ENCODE measurements around the gene GPALPP1.
"Not testable (repeated sequence)": the region's sequence is repeated elsewhere in the genome, so short reads cannot be mapped to it uniquely, and the experiment has no call there.

Gene GPALPP1

DNA sequence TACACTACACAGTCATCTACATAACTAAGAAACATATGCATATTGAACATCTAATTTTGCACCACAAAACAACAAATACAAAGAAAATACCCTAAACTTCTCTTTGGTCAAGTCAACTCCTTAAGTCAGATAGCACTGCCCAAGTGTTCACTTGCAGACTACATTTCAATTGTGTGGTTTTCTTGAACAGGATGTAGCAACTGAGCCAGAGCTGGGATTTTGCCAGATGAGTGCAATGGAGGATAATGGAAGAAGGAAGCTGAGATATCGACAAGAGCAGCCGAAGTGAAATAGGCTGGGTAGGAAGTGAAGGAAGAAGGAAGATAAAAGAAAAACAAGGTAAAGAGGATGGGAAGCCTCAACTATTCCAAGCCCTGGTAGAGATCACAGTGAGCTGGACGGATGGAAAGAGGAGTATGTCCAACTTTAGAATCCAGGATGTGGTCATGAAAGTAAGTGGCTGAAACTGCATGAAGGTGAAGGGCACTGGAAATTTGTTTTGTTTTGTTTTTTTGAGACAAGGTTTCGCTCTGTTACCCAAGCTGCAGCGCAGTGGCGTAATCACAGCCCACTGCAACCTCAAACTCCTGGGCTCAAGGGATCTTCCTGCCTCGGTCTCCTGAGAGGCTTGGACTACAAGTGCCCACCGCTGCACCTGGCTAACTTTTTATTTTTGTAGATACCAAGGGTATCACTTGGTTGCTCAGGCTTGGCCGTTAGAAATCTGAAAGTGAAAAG lies 15.1 kb upstream of the GPALPP1 start:
- no peak overlapping the region for H3K4me3 Mint-ChIP-seq
- no peaks in the 10 kb centered on the region for H3K27me3 Mint-ChIP-seq
- H3K4me1 Mint-ChIP-seq (ENCODE audit: low read depth): no peaks in the 10 kb centered on the region
- peaks cover 27% of the 10 kb centered on the region for H3K36me3 Mint-ChIP-seq (ENCODE audit: low read depth)
- no peak overlapping the region for H3K27ac Mint-ChIP-seq
- no peaks in the 10 kb centered on the region for H3K9me3 Mint-ChIP-seq
- intact Hi-C loops (cut with micrococcal nuclease): loop anchor here (2.0 to 10.0 kb wide), 3 partner anchors 335 to 1067 kb away; partner anchors contain the start of gene TSC22D1

DNA sequence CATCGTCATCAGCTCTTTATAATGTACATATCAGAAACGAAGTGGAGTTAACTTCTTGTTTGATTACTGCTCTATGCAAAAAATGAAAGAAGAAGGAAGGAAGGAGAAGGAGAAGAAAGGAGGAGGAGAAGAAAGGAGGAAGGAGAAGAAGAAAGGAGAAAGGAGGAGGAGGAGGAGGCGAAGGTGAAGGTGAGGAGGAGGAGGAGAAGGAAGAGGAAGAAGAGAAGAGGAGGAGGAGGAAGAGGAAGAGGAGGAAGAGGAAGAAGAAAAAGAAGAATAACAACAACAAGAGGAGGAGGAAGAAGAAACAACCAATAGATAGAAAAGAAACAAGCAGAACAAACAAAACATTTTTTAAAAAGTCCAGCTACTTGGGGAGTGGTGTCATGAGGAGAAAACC lies 13.1 kb upstream of the GPALPP1 start:
- Mint-ChIP-seq H3K9me3 (no peaks in the 10 kb centered on the region), H3K27ac (no peak overlapping the region), H3K4me3 (no peak overlapping the region), H3K36me3 (ENCODE audit: low read depth) (peaks cover 37% of the 10 kb centered on the region), H3K4me1 (ENCODE audit: low read depth) (no peaks in the 10 kb centered on the region), H3K27me3 (no peaks in the 10 kb centered on the region)
- intact Hi-C loops (cut with micrococcal nuclease): loop anchor here (10.0 kb wide), 1 partner anchor 401 kb away; the partner anchor contains the start of gene TSC22D1

DNA sequence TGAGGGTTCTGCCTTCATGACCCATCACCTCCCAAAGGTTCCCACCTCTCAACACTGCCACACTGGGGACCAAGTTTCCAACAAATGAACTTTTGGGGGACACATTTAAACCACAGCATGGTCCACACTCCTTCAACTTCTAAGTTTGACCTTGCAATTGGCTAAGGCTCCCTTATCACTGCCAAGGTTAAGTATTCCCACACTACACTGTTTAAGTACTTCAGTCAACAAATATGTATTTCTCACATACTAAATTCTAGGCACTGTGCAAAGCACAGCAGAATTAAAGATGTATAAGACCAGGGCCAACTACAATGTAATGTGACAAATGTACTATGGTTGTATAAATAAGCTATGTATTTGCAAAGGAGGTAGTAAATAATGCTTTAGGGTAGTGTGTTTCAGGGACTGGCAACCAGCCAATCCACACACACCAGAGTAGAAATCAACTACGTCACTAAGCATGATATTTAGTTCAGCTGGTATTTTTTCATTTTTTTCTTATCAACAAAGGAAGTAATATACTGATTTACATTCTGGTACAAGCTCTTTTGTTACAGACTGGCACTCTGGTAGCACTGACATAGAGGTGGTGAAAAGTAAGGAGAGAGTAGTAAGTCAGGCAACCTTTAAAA lies 12.3 kb upstream of the GPALPP1 start:
- Mint-ChIP-seq H3K4me1 (ENCODE audit: low read depth) (no peaks in the 10 kb centered on the region), H3K36me3 (ENCODE audit: low read depth) (peaks cover 37% of the 10 kb centered on the region), H3K27me3 (no peaks in the 10 kb centered on the region), H3K4me3 (no peak overlapping the region), H3K9me3 (no peaks in the 10 kb centered on the region), H3K27ac (no peak overlapping the region)
- intact Hi-C loops (cut with micrococcal nuclease): loop anchor here (10.0 kb wide), 1 partner anchor 402 kb away; the partner anchor contains the start of gene TSC22D1

DNA sequence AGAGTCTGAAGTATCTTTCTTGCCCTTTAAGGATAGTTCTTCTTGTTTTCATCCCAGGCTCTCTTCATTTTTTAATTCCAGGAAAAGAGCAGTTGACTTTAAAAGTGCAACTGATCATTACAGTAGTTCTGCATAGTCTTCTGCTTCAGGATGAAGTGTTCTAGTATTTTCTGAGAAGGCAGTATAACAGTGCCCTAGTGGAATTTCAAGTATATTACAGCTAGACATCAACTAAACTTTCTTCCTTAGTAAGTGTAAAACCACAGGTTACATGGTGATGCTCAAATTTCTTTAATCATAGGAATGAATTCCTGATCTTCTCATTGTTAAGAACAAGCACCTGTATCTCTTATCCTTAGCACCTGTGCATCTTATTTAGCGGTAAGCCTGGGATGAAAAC lies 11.0 kb upstream of the GPALPP1 start:
- no peaks in the 10 kb centered on the region for H3K4me1 Mint-ChIP-seq (ENCODE audit: low read depth)
- intact Hi-C loops (cut with micrococcal nuclease): loop anchor here (10.0 kb wide), 1 partner anchor 404 kb away; the partner anchor contains the start of gene TSC22D1
- H3K4me3 Mint-ChIP-seq: no peak overlapping the region
- H3K9me3 Mint-ChIP-seq: no peaks in the 10 kb centered on the region
- H3K36me3 Mint-ChIP-seq (ENCODE audit: low read depth): peaks cover 37% of the 10 kb centered on the region
- H3K27ac Mint-ChIP-seq: no peak overlapping the region
- no peaks in the 10 kb centered on the region for H3K27me3 Mint-ChIP-seq

GRCh38 chr13:44989941-44990340 lies 603 bp downstream of the GPALPP1 start:
- Mint-ChIP-seq H3K4me1 (ENCODE audit: low read depth) (peaks cover 33% of the 10 kb centered on the region), H3K27me3 (no peaks in the 10 kb centered on the region), H3K9me3 (no peaks in the 10 kb centered on the region), H3K27ac (peak overlapping the region; percentile 96), H3K36me3 (ENCODE audit: low read depth) (peaks cover 34% of the 10 kb centered on the region), H3K4me3 (peak overlapping the region; percentile 95)
- intact Hi-C loops (cut with micrococcal nuclease): loop anchor here (1.0 kb wide), 1 partner anchor 72 kb away; no protein-coding TSS in a partner anchor

DNA sequence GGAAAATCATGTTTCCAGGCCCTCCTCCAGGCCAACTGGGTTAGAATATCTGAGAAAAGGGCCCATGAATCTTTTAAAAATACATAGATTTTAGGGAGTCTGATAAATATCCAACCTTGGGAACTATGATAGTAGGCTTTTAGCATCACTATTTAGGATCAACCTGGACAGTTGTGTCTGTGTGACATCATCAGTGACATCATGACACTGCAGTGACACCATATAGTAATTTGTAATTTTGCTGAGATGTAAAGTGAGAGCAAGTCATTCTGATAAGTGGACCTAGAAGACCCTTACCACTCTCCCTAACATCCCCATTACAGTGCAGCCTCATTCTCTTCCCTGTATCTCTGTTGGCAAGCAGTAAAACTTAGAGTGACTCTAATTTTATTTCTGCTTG lies 14.1 kb downstream of the GPALPP1 start:
- peaks cover 8% of the 10 kb centered on the region for H3K9me3 Mint-ChIP-seq
- H3K4me1 Mint-ChIP-seq (ENCODE audit: low read depth): no peaks in the 10 kb centered on the region
- intact Hi-C loops (cut with micrococcal nuclease): no loop called here
- H3K4me3 Mint-ChIP-seq: no peak overlapping the region
- no peaks in the 10 kb centered on the region for H3K27me3 Mint-ChIP-seq
- H3K27ac Mint-ChIP-seq: no peak overlapping the region
- H3K36me3 Mint-ChIP-seq (ENCODE audit: low read depth): peaks cover 43% of the 10 kb centered on the region

DNA sequence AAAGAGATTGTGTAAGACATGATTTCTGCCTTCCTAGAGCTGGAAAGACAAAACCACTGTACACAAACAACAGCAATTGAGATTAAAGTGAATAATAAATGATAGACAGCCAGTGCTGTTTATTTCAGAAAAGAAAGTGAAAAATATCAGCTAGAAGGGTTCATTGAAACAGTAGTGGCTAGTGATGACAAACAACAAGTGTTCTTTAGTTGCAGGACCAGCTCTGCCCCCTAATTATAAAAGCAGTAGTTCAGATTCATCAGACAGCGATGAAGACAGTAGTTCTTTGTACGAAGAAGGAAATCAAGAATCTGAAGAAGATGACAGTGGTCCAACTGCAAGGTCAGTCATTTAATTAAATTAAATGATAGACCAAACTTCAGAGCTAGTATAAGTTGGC lies 14.8 kb downstream of the GPALPP1 start:
- Mint-ChIP-seq H3K4me1 (ENCODE audit: low read depth) (no peaks in the 10 kb centered on the region), H3K4me3 (no peak overlapping the region), H3K27me3 (no peaks in the 10 kb centered on the region), H3K36me3 (ENCODE audit: low read depth) (peaks cover 47% of the 10 kb centered on the region), H3K27ac (no peak overlapping the region), H3K9me3 (peaks cover 8% of the 10 kb centered on the region)
- intact Hi-C loops (cut with micrococcal nuclease): loop anchor here (1.0 kb wide), 1 partner anchor 25 kb away; no protein-coding TSS in a partner anchor

GRCh38 chr13:45007225-45007624 lies 17.9 kb downstream of the GPALPP1 start:
- Mint-ChIP-seq H3K27me3 (no peaks in the 10 kb centered on the region), H3K9me3 (no peaks in the 10 kb centered on the region), H3K36me3 (ENCODE audit: low read depth) (peaks cover 55% of the 10 kb centered on the region), H3K4me3 (no peak overlapping the region), H3K27ac (no peak overlapping the region), H3K4me1 (ENCODE audit: low read depth) (no peaks in the 10 kb centered on the region)
- intact Hi-C loops (cut with micrococcal nuclease): no loop called here

DNA sequence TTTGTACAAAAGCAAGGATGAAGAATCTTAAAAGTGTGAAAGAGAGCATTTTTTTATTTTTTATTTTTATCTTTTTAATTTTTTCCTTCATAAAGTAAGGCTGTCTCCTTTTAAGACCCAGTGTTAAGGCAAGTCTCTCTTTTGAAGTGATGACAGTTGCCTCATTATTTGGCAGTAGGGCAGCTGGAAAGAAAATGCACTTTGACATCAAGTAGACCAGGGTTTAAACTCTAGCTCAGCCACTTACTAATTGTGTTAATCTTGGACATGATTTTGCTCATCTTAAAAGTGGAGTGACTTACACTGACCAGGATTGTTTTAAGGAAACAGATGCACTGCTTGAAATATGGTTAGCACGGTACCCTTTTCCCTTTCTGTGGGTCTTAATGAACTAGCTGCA lies 18.5 kb downstream of the GPALPP1 start:
- no peaks in the 10 kb centered on the region for H3K9me3 Mint-ChIP-seq
- intact Hi-C loops (cut with micrococcal nuclease): no loop called here
- H3K27me3 Mint-ChIP-seq: no peaks in the 10 kb centered on the region
- no peak overlapping the region for H3K4me3 Mint-ChIP-seq
- no peaks in the 10 kb centered on the region for H3K4me1 Mint-ChIP-seq (ENCODE audit: low read depth)
- H3K27ac Mint-ChIP-seq: no peak overlapping the region
- peaks cover 55% of the 10 kb centered on the region for H3K36me3 Mint-ChIP-seq (ENCODE audit: low read depth)

DNA sequence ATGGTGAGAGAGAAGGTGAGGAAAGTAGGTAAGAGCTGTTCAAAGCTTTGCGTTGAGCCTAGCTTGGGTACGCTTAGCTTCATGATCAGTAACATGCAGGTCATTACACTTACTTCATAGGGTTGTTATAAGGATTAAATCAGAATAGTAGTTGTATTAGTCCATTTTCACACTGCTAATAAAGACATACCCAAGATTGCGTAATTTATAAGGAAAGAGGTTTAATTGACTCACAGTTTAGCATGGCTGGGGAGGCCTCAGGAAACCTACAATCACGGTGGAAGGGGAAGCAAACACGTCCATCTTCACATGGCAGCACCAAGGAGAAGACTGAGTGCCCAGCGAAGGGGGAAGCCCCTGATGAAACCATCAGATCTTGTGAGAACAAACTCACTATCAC lies 21.9 kb downstream of the GPALPP1 start:
- H3K36me3 Mint-ChIP-seq (ENCODE audit: low read depth): peaks cover 68% of the 10 kb centered on the region
- H3K4me1 Mint-ChIP-seq (ENCODE audit: low read depth): no peaks in the 10 kb centered on the region
- H3K9me3 Mint-ChIP-seq: no peaks in the 10 kb centered on the region
- intact Hi-C loops (cut with micrococcal nuclease): no loop called here
- no peak overlapping the region for H3K4me3 Mint-ChIP-seq
- no peak overlapping the region for H3K27ac Mint-ChIP-seq
- H3K27me3 Mint-ChIP-seq: no peaks in the 10 kb centered on the region

DNA sequence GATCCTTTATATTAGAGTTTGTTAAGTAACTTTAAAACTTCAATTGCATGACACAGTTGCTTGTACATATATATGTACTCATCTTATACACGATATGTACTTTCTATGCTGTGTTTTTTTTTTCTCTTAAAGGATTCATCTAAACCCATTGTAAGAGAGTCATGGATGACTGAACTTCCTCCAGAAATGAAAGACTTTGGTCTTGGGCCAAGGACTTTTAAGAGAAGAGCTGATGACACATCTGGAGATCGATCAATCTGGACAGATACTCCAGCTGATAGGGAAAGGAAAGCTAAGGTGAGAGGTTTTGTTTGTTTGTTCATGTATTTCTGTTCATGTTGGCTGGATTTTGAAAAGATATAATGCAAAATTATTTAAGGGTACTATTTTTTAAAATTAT lies 26.0 kb downstream of the GPALPP1 start:
- Mint-ChIP-seq H3K27ac (no peak overlapping the region), H3K36me3 (ENCODE audit: low read depth) (peaks cover 79% of the 10 kb centered on the region), H3K9me3 (no peaks in the 10 kb centered on the region), H3K4me1 (ENCODE audit: low read depth) (no peaks in the 10 kb centered on the region), H3K4me3 (no peak overlapping the region), H3K27me3 (no peaks in the 10 kb centered on the region)
- intact Hi-C loops (cut with micrococcal nuclease): no loop called here

DNA sequence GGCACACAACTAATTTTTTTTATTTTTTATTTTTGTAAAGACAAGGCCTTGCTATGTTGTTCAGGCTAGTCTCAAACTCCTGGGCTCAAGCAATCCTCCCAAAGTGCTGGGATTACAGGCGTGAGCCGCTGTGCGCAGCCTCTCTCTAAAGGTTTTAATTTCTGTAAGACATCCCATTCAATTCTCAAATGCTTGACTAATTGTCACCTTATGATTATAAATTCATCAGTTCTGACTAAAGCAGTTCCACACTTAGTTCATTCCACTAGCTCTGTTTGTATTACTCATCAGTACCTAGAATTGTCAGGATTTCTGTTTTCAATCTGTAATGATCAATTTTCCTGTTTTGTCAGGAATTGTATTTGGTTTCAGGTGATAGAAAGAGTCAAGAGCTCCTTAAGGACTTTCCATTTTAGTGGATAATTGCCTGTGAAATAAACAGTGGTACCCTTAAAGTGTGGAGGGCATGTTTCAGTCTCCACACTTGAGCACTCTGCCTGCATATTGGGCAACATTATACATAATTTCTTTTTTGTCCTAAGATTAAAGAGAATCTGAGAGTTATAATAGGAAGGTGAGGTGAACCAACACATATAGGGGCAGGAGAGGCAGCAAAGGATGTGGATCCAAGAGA lies 27.6 kb downstream of the GPALPP1 start:
- Mint-ChIP-seq H3K4me3 (no peak overlapping the region), H3K9me3 (no peaks in the 10 kb centered on the region), H3K4me1 (ENCODE audit: low read depth) (no peaks in the 10 kb centered on the region), H3K27me3 (no peaks in the 10 kb centered on the region), H3K27ac (no peak overlapping the region), H3K36me3 (ENCODE audit: low read depth) (peaks cover 79% of the 10 kb centered on the region)
- intact Hi-C loops (cut with micrococcal nuclease): no loop called here

DNA sequence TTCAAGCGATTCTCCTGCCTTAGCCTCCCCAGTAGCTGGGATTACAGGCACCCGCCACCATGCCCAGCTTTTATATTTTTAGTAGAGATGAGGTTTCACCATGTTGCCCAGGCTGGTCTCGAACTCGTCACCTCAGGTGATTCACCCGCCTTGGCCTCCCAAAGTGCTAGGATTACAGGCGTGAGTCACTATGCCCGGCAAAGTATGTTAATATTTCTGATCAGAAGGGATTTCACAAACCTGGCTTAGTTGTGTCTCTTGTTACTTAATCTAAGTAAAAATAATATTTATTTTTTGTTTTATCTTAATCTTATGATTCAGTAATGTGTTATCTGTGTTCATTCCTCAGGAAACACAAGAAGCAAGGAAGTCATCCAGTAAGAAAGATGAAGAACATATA lies 30.6 kb downstream of the GPALPP1 start:
- H3K27ac Mint-ChIP-seq; H3K9me3 Mint-ChIP-seq; H3K4me3 Mint-ChIP-seq; H3K4me1 Mint-ChIP-seq (ENCODE audit: low read depth); H3K27me3 Mint-ChIP-seq; intact Hi-C loops (cut with micrococcal nuclease): not testable (repeated sequence)
- H3K36me3 Mint-ChIP-seq (ENCODE audit: low read depth): peaks cover 73% of the 10 kb centered on the region

DNA sequence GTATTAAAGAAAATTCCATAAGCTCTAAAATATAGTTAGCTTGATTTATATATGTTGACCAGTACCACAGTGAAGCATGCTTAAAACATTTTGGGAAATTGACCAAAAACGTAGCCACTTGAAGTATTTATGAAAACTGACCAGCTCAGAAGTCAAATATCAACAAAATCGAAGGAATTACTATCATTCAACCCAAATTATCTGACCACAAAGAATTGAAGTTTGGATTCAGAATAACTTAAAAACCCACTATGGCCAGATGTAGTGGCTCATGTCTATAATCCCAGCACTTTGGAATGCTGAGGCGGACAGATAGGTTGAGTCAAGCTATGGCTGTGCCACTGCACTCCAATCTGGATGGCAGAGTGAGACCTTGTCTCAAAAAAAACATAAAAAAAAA lies 31.9 kb downstream of the GPALPP1 start:
- peaks cover 68% of the 10 kb centered on the region for H3K36me3 Mint-ChIP-seq (ENCODE audit: low read depth)
- no peaks in the 10 kb centered on the region for H3K27me3 Mint-ChIP-seq
- H3K4me1 Mint-ChIP-seq (ENCODE audit: low read depth): no peaks in the 10 kb centered on the region
- intact Hi-C loops (cut with micrococcal nuclease): no loop called here
- no peak overlapping the region for H3K27ac Mint-ChIP-seq
- H3K9me3 Mint-ChIP-seq: no peaks in the 10 kb centered on the region
- no peak overlapping the region for H3K4me3 Mint-ChIP-seq

Measured in dendritic cell treated with granulocyte-macrophage colony-stimulating factor and Interleukin-4, amounts not matched to agents 40 ng/mL and 50 ng/mL, for 4 days (primary cell).